Measurements from ENCODE around the gene OR8A1.

GRCh38 chr11:124591430-124591829 lies 21.6 kb downstream of the OR8A1 start:
- TF ChIP-seq, protein P1, sequence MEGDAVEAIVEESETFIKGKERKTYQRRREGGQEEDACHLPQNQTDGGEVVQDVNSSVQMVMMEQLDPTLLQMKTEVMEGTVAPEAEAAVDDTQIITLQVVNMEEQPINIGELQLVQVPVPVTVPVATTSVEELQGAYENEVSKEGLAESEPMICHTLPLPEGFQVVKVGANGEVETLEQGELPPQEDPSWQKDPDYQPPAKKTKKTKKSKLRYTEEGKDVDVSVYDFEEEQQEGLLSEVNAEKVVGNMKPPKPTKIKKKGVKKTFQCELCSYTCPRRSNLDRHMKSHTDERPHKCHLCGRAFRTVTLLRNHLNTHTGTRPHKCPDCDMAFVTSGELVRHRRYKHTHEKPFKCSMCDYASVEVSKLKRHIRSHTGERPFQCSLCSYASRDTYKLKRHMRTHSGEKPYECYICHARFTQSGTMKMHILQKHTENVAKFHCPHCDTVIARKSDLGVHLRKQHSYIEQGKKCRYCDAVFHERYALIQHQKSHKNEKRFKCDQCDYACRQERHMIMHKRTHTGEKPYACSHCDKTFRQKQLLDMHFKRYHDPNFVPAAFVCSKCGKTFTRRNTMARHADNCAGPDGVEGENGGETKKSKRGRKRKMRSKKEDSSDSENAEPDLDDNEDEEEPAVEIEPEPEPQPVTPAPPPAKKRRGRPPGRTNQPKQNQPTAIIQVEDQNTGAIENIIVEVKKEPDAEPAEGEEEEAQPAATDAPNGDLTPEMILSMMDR (IDR thresholded peaks at IDR 0.05 in 4 of 5, conservative IDR thresholded peaks at IDR 0.05 in 1 of 5): no peak
- TF ChIP-seq POLR2A (IDR thresholded peaks at IDR 0.05): no peak
